Peyer's patch (tissue), 4 donors: ENCODE data around the gene KCND2. TPM values are rescaled to one million over a fixed set of nuclear protein-coding genes. Genes with fewer than 3 reads are reported as not detected.

Source experiments
- DNase-seq, 3 donors: peaks; one replicate each; pipeline ENCODE4 v3.0.0-alpha.2; 2017 to 2019
- H3K27ac ChIP-seq, 4 donors: fragments of 200-600 bp; sonication (generic); one replicate each; pipeline ENCODE4 v1.5.1; 2016 to 2019
- H3K27me3 ChIP-seq, 2 donors: fragments of 200-600 bp; sonication (generic); one replicate each; pipeline ENCODE4 v1.5.1; 2019
- H3K36me3 ChIP-seq, 3 donors: fragments of 200-600 bp; sonication (generic); one replicate each; pipeline ENCODE4 v1.5.1; 2016 to 2019
- H3K4me1 ChIP-seq, 4 donors: fragments of 200-600 bp; sonication (generic); one replicate each; pipeline ENCODE4 v1.5.1; 2016 to 2019
- H3K4me3 ChIP-seq, 4 donors: fragments of 200-600 bp; sonication (generic); 1 replicate in 3 of 4; 2 replicates in 1 of 4; pipeline ENCODE4 v1.5.1; 2016 to 2019; ENCODE audit warnings: mild to moderate bottlenecking in 1 of 4
- H3K9me3 ChIP-seq, 4 donors: fragments of 200-600 bp; sonication (generic); one replicate each; pipeline ENCODE4 v1.5.1; 2016 to 2019; ENCODE audit warnings: mild to moderate bottlenecking in 1 of 4
- POLR2A ChIP-seq, 2 donors: fragments of 450-650 bp; IDR thresholded peaks; one replicate each; pipeline ENCODE4 v1.5.1; 2017; ENCODE audit warnings: antibody characterized with exemption in 2 of 2, mild to moderate bottlenecking in 2 of 2, moderate library complexity in 2 of 2
- total RNA-seq, 4 donors: library from RNA; depleted of rRNA; stranded (reverse); fragments of >200 nt; gene quantifications; one replicate each; pipeline ENCODE4 v1.1.0, GENCODE V29; 2016
- TF ChIP-seq, protein P1 (sequence below), 6 experiments: fragments of 450-650 bp in 4 of 6; fragments of 200-600 bp in 2 of 6; sonication (generic) in 1 of 6; IDR thresholded peaks; one replicate each; pipeline ENCODE4 v1.5.1; 2017 to 2019; ENCODE audit warnings: antibody characterized with exemption in 6 of 6, mild to moderate bottlenecking in 3 of 6, moderate library complexity in 1 of 6

The KCND2 gene
- total RNA-seq, 4 donors from 2014 or later: 0.54 TPM; not detected in 3

- no peak overlapping the region for H3K27ac ChIP-seq
- TF ChIP-seq POLR2A (IDR thresholded peaks at IDR 0.05): no peak
- TF ChIP-seq, protein P1, sequence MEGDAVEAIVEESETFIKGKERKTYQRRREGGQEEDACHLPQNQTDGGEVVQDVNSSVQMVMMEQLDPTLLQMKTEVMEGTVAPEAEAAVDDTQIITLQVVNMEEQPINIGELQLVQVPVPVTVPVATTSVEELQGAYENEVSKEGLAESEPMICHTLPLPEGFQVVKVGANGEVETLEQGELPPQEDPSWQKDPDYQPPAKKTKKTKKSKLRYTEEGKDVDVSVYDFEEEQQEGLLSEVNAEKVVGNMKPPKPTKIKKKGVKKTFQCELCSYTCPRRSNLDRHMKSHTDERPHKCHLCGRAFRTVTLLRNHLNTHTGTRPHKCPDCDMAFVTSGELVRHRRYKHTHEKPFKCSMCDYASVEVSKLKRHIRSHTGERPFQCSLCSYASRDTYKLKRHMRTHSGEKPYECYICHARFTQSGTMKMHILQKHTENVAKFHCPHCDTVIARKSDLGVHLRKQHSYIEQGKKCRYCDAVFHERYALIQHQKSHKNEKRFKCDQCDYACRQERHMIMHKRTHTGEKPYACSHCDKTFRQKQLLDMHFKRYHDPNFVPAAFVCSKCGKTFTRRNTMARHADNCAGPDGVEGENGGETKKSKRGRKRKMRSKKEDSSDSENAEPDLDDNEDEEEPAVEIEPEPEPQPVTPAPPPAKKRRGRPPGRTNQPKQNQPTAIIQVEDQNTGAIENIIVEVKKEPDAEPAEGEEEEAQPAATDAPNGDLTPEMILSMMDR (IDR thresholded peaks at IDR 0.05): no peak
- H3K36me3 ChIP-seq: no peaks in the 10 kb centered on the region
- H3K9me3 ChIP-seq: no peaks in the 10 kb centered on the region
- H3K27me3 ChIP-seq: no peaks in the 10 kb centered on the region
- H3K4me1 ChIP-seq: no peaks in the 10 kb centered on the region
- no peak overlapping the region for H3K4me3 ChIP-seq
- DNase-seq: no peak
Observed at GRCh38 chr7:120600607-120601006, 327.6 kb downstream of the KCND2 start.

- no peak for DNase-seq
- no peaks in the 10 kb centered on the region for H3K9me3 ChIP-seq
- no peak overlapping the region for H3K27ac ChIP-seq
- H3K27me3 ChIP-seq: no peaks in the 10 kb centered on the region
- TF ChIP-seq, protein P1 (IDR thresholded peaks at IDR 0.05): no peak
- TF ChIP-seq POLR2A (IDR thresholded peaks at IDR 0.05): no peak
- H3K4me3 ChIP-seq: no peak overlapping the region
- H3K36me3 ChIP-seq: no peaks in the 10 kb centered on the region
- no peaks in the 10 kb centered on the region for H3K4me1 ChIP-seq
Observed at GRCh38 chr7:120603366-120603765, 330.4 kb downstream of the KCND2 start.

- Histone ChIP-seq H3K9me3 (no peaks in the 10 kb centered on the region), H3K4me1 (no peaks in the 10 kb centered on the region), H3K4me3 (no peak overlapping the region), H3K27ac (no peak overlapping the region), H3K27me3 (no peaks in the 10 kb centered on the region), H3K36me3 (no peaks in the 10 kb centered on the region)
- TF ChIP-seq, protein P1 (IDR thresholded peaks at IDR 0.05): no peak
- TF ChIP-seq POLR2A (IDR thresholded peaks at IDR 0.05): no peak
- DNase-seq: no peak
Observed at GRCh38 chr7:120609136-120609753, 336.3 kb downstream of the KCND2 start.

GRCh38 chr7:120611975-120612374 lies 339.0 kb downstream of the KCND2 start:
- DNase-seq: no peak
- TF ChIP-seq, protein P1 (IDR thresholded peaks at IDR 0.05): no peak
- no peak for TF ChIP-seq POLR2A (IDR thresholded peaks at IDR 0.05)
- no peaks in the 10 kb centered on the region for H3K4me1 ChIP-seq
- no peaks in the 10 kb centered on the region for H3K9me3 ChIP-seq
- H3K27me3 ChIP-seq: no peaks in the 10 kb centered on the region
- H3K4me3 ChIP-seq: no peak overlapping the region
- H3K36me3 ChIP-seq: no peaks in the 10 kb centered on the region
- H3K27ac ChIP-seq: no peak overlapping the region

GRCh38 chr7:120615703-120616102 lies 342.7 kb downstream of the KCND2 start:
- H3K4me1 ChIP-seq: no peaks in the 10 kb centered on the region
- no peak for DNase-seq
- no peaks in the 10 kb centered on the region for H3K36me3 ChIP-seq
- no peaks in the 10 kb centered on the region for H3K27me3 ChIP-seq
- H3K4me3 ChIP-seq: no peak overlapping the region
- no peak for TF ChIP-seq POLR2A (IDR thresholded peaks at IDR 0.05)
- TF ChIP-seq, protein P1 (IDR thresholded peaks at IDR 0.05): no peak
- H3K27ac ChIP-seq: no peak overlapping the region
- no peaks in the 10 kb centered on the region for H3K9me3 ChIP-seq

- Histone ChIP-seq H3K4me1 (no peaks in the 10 kb centered on the region), H3K36me3 (no peaks in the 10 kb centered on the region), H3K27ac (no peak overlapping the region), H3K4me3 (no peak overlapping the region), H3K27me3 (no peaks in the 10 kb centered on the region), H3K9me3 (no peaks in the 10 kb centered on the region)
- TF ChIP-seq, protein P1 (IDR thresholded peaks at IDR 0.05): no peak
- TF ChIP-seq POLR2A (IDR thresholded peaks at IDR 0.05): no peak
- no peak for DNase-seq
Observed at GRCh38 chr7:120617275-120617674, 344.3 kb downstream of the KCND2 start.
